Measurements from ENCODE around the gene CD99. TPM values are rescaled to one million over a fixed set of nuclear protein-coding genes. Genes with fewer than 3 reads are reported as not detected.

The CD99 gene
- polyA plus RNA-seq, 3 donors: 159 to 217 (median 184) TPM

DNA sequence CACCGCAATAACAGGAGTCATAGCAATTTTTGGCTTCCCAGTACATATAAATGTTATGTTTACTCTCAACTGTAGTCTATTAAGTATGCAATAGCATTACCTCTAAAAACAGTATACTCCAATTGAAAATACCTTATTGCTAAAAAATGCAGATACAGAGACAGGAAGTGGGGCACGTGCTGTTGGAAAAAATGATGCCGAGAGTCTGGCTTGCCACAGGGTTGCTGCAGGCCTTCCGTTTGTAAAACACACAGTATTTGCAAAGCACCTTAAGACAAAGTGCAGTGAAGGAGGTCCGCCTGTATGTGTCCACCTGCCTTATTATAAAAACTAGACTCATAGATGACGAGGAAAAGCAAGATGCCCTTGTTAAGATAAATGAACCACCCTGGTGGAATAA, 23.5 kb downstream of the CD99 start:
- peaks cover 25% of the 10 kb centered on the region for H3K79me2 ChIP-seq (ENCODE audit: insufficient read depth, low read length)
- DNase-seq: no peak
- H3K9me3 ChIP-seq (replicated peaks in 1 of 2; ENCODE audit: control insufficient read depth in 1 of 2, insufficient read depth in 1 of 2, low read length in 2 of 2): no peaks in the 10 kb centered on the region
- TF ChIP-seq, protein P1, sequence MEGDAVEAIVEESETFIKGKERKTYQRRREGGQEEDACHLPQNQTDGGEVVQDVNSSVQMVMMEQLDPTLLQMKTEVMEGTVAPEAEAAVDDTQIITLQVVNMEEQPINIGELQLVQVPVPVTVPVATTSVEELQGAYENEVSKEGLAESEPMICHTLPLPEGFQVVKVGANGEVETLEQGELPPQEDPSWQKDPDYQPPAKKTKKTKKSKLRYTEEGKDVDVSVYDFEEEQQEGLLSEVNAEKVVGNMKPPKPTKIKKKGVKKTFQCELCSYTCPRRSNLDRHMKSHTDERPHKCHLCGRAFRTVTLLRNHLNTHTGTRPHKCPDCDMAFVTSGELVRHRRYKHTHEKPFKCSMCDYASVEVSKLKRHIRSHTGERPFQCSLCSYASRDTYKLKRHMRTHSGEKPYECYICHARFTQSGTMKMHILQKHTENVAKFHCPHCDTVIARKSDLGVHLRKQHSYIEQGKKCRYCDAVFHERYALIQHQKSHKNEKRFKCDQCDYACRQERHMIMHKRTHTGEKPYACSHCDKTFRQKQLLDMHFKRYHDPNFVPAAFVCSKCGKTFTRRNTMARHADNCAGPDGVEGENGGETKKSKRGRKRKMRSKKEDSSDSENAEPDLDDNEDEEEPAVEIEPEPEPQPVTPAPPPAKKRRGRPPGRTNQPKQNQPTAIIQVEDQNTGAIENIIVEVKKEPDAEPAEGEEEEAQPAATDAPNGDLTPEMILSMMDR (IDR thresholded peaks at IDR 0.05): no peak
- 6% methylated on average over 2 of the region's 6 CpGs for WGBS (ENCODE audit: insufficient coverage)
- H3K27ac Mint-ChIP-seq: peak overlapping the region in 2 of 7 donors; percentile 16 to 76
- no peak overlapping the region for H3K27ac ChIP-seq (ENCODE audit: low read depth in 1 of 2, low read length in 2 of 2)
- peaks cover 51 to 56% of the 10 kb centered on the region in 2 donors for H3K36me3 Mint-ChIP-seq
- no peak overlapping the region for H3K4me3 Mint-ChIP-seq
- peaks cover 14% of the 10 kb centered on the region for H4K20me1 ChIP-seq (ENCODE audit: insufficient read depth, low read length)
- H3K4me2 ChIP-seq (replicated peaks; ENCODE audit: extremely low read depth, low read length, poor library complexity, severe bottlenecking): no peak overlapping the region
- no peaks in the 10 kb centered on the region for H3K27me3 Mint-ChIP-seq (ENCODE audit: low read depth in 3 of 3)
- H3K4me1 ChIP-seq (ENCODE audit: control insufficient read depth in 1 of 2, insufficient read depth in 2 of 2, low read length in 2 of 2): peaks cover 14 to 15% of the 10 kb centered on the region in 2 donors
- no peaks in the 10 kb centered on the region for H3K27me3 ChIP-seq (ENCODE audit: control insufficient read depth in 2 of 2, insufficient read depth in 2 of 2, low read length in 2 of 2)
- H3K9me3 Mint-ChIP-seq: peaks cover 0 to 2% (median 0%) of the 10 kb centered on the region in 7 donors
- peaks cover 42 to 69% of the 10 kb centered on the region in 2 donors for H3K36me3 ChIP-seq (replicated peaks in 1 of 2; ENCODE audit: control insufficient read depth in 1 of 2, insufficient read depth in 2 of 2, low read length in 2 of 2)
- no peak overlapping the region for H3K9ac ChIP-seq (ENCODE audit: insufficient read depth, low read length, poor library complexity, severe bottlenecking)
- H3K4me1 Mint-ChIP-seq: peaks cover 17% of the 10 kb centered on the region
- H2AFZ ChIP-seq (ENCODE audit: insufficient read depth, low read depth, low read length, poor library complexity, severe bottlenecking): no peak overlapping the region
- intact Hi-C loops (cut with micrococcal nuclease): loop anchor here in 1 of 2 donors (5.0 kb wide), 1 partner anchor 82 kb away; no protein-coding TSS in a partner anchor
- no peak overlapping the region for H3K4me3 ChIP-seq (replicated peaks in 1 of 3; ENCODE audit: low read depth in 2 of 3, low read length in 3 of 3)

DNA sequence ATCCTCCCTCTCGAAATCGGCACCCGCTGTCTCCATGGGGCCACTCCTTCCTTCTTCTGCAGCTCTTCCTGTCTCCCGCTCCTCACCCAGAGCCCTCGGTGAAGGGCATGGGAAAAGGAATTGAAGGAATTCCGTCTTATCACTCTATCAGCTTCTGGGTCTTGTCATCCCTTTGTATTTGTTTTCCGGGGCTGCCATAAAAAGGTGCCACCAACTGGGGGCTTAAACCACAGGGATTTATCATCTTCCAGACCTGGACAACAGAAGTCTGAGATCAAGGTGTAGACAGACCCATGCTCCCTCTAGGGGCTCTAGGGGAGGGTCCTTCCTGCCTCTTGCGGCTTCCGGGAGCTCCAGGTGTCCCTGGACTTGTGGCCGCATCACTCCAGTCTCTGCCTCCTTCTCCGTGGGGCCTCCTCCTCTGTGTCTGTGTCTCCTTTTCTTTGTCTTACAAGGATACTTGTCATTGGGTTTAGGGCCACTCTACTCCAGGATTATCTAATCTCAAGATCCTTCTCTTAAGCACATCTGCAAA, 24.0 kb downstream of the CD99 start:
- H3K4me3 Mint-ChIP-seq: no peak overlapping the region
- Histone ChIP-seq H3K9me3 (replicated peaks in 1 of 2; ENCODE audit: control insufficient read depth in 1 of 2, insufficient read depth in 1 of 2, low read length in 2 of 2) (no peaks in the 10 kb centered on the region), H3K4me1 (ENCODE audit: control insufficient read depth in 1 of 2, insufficient read depth in 2 of 2, low read length in 2 of 2) (peaks cover 8 to 9% of the 10 kb centered on the region in 2 donors), H3K4me2 (replicated peaks; ENCODE audit: extremely low read depth, low read length, poor library complexity, severe bottlenecking) (no peak overlapping the region), H3K27me3 (ENCODE audit: control insufficient read depth in 2 of 2, insufficient read depth in 2 of 2, low read length in 2 of 2) (no peaks in the 10 kb centered on the region), H2AFZ (ENCODE audit: insufficient read depth, low read depth, low read length, poor library complexity, severe bottlenecking) (no peak overlapping the region), H4K20me1 (ENCODE audit: insufficient read depth, low read length) (peaks cover 11% of the 10 kb centered on the region), H3K4me3 (replicated peaks in 1 of 3; ENCODE audit: low read depth in 2 of 3, low read length in 3 of 3) (no peak overlapping the region), H3K9ac (ENCODE audit: insufficient read depth, low read length, poor library complexity, severe bottlenecking) (no peak overlapping the region), H3K79me2 (ENCODE audit: insufficient read depth, low read length) (peaks cover 22% of the 10 kb centered on the region), H3K27ac (ENCODE audit: low read depth in 1 of 2, low read length in 2 of 2) (no peak overlapping the region), H3K36me3 (replicated peaks in 1 of 2; ENCODE audit: control insufficient read depth in 1 of 2, insufficient read depth in 2 of 2, low read length in 2 of 2) (peaks cover 48 to 75% of the 10 kb centered on the region in 2 donors)
- TF ChIP-seq, protein P1 (IDR thresholded peaks at IDR 0.05): no peak
- peak overlapping the region in 6 of 7 donors; percentile 16 to 82 (median 50) for H3K27ac Mint-ChIP-seq
- peaks cover 11% of the 10 kb centered on the region for H3K4me1 Mint-ChIP-seq
- H3K27me3 Mint-ChIP-seq (ENCODE audit: low read depth in 3 of 3): no peaks in the 10 kb centered on the region
- H3K9me3 Mint-ChIP-seq: peaks cover 0 to 2% (median 0%) of the 10 kb centered on the region in 7 donors
- WGBS (ENCODE audit: insufficient coverage): 94% methylated on average over 3 of the region's 11 CpGs
- peaks cover 57 to 62% of the 10 kb centered on the region in 2 donors for H3K36me3 Mint-ChIP-seq
- no peak for DNase-seq
- intact Hi-C loops (cut with micrococcal nuclease): loop anchor here in 1 of 2 donors (5.0 kb wide), 1 partner anchor 68 kb away; no protein-coding TSS in a partner anchor

All from CD14-positive monocyte (primary cell).